IPS-18a (cell line): ENCODE data around the gene SPATS2L.
A peak's percentile ranks its signal among the peaks of the same experiment; 100 is the strongest.

ENCODE experiments used
- H3K27ac ChIP-seq: one replicate; pipeline ENCODE4 v1.5.1; 2013; ENCODE audit warnings: low read length
- H3K27me3 ChIP-seq: one replicate; pipeline ENCODE4 v1.6.1; 2013; ENCODE audit warnings: mild to moderate bottlenecking, low read length; ENCODE audit not compliant: control insufficient read depth, insufficient read depth
- H3K36me3 ChIP-seq: one replicate; pipeline ENCODE4 v1.6.1; 2013; ENCODE audit warnings: low read depth, low read length; ENCODE audit not compliant: control insufficient read depth
- H3K4me1 ChIP-seq: one replicate; pipeline ENCODE4 v1.6.1; 2013; ENCODE audit warnings: low read depth, low read length; ENCODE audit not compliant: control insufficient read depth
- H3K4me3 ChIP-seq: one replicate; pipeline ENCODE4 v1.5.1; 2013; ENCODE audit warnings: low read length
- H3K9ac ChIP-seq: one replicate; pipeline ENCODE4 v1.6.1; 2013; ENCODE audit warnings: mild to moderate bottlenecking, low read length, moderate library complexity
- H3K9me3 ChIP-seq: one replicate; pipeline ENCODE4 v1.6.1; 2013; ENCODE audit warnings: low read depth, low read length; ENCODE audit not compliant: control insufficient read depth

The SPATS2L gene

DNA sequence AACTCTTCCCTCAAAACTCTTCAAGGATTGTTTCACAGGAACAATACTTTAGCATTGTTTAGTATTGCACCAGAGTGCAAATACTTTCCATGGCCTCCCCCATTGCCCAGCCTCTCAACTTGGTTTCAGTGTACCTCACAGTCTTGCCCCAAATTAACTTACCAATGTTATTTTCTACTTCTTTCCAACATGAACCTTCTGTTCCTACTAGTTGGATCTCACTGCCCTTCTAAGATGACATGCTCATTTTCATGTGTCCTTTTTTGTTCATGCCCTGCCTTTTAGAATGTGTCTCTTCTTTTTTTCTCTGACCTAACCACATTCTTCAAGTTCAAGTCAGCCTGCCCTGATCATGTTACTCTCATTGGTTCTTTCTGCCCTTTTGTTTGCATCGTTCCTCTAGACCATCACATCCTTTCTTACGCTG lies 4.1 kb downstream of the SPATS2L start:
- H3K36me3 ChIP-seq, result no peaks in the 10 kb centered on the region
- H3K27ac ChIP-seq, result no peak overlapping the region
- H3K27me3 ChIP-seq, result no peaks in the 10 kb centered on the region
- H3K4me3 ChIP-seq, result no peak overlapping the region
- H3K9ac ChIP-seq, result no peak overlapping the region
- no peaks in the 10 kb centered on the region for H3K9me3 ChIP-seq
- peaks cover 52% of the 10 kb centered on the region for H3K4me1 ChIP-seq

DNA sequence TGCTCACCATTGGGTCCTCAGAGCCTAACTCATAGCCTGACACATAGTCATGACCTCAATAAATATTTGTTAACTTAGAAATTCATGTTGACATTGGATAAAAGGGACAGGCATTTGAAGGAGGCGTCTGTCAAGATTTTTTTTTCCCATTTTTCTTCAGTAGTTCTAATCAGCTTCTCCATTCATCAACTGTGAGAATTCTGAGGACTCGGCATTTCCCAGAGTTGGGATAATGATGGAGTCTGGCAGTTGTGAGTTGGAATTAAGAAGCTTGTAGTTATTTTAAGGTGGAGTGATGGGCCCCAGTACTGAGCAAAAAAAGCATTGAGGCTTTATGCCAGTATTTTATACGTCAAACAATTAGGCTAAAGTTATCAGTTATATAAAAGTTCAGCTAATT lies 4.6 kb downstream of the SPATS2L start:
- no peaks in the 10 kb centered on the region for H3K9me3 ChIP-seq
- no peak overlapping the region for H3K9ac ChIP-seq
- peaks cover 54% of the 10 kb centered on the region for H3K4me1 ChIP-seq
- no peaks in the 10 kb centered on the region for H3K27me3 ChIP-seq
- no peak overlapping the region for H3K27ac ChIP-seq
- peak overlapping the region; percentile 0 for H3K4me3 ChIP-seq
- H3K36me3 ChIP-seq, result no peaks in the 10 kb centered on the region

DNA sequence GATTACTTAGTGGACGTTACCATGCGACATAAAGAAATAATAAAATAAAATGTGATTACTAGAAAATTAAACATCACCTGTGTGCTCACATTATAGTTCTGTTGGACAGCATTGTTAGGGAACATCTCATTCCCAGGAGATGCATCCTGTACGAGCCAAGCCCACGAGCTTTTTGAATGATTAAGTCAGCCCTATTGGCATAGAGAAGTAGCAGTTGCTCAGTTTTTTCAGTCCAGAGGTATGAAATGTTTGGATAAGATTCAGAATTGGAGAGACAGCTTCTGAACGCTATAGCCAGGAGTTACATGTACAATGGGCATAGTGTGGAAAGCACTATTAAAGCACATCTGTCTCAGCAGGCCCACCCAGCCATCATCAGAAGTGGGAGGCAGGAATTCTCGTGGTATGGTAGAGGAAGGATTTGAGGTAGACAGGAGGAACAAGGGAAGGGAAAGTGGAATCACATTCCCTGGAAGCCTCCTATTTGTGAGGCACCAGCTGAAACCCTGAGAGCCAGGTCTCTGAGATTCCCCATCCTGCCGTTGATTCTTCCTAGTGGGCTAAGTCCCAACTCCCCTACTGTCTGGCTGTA lies 8.6 kb downstream of the SPATS2L start:
- H3K27me3 ChIP-seq, result no peaks in the 10 kb centered on the region
- peaks cover 73% of the 10 kb centered on the region for H3K4me1 ChIP-seq
- no peaks in the 10 kb centered on the region for H3K9me3 ChIP-seq
- H3K36me3 ChIP-seq, result no peaks in the 10 kb centered on the region
- no peak overlapping the region for H3K27ac ChIP-seq
- H3K4me3 ChIP-seq, result no peak overlapping the region
- no peak overlapping the region for H3K9ac ChIP-seq

DNA sequence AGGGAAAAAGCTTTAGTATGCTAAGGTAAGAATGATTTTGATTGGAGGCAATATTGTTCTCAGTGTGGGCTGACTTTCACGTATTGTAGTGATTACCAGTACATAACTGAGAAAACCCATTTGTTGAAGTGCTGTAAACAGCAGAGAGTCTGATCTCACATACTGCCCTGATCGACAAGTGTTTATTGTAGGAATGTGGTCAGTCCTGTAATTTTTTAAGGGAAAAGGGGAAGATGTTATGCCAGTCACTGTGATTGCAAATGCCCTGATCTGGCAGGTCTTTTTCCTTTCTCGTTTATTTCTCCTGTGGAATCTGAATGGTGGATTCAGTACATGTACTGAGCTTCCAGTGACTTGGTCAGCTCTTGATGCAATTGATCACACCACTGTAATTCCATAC lies 11.5 kb downstream of the SPATS2L start:
- Histone ChIP-seq H3K27me3 (no peaks in the 10 kb centered on the region), H3K4me3 (no peak overlapping the region), H3K9me3 (no peaks in the 10 kb centered on the region), H3K27ac (peak overlapping the region; percentile 61), H3K4me1 (peaks cover 65% of the 10 kb centered on the region), H3K9ac (peak overlapping the region; percentile 29), H3K36me3 (no peaks in the 10 kb centered on the region)

DNA sequence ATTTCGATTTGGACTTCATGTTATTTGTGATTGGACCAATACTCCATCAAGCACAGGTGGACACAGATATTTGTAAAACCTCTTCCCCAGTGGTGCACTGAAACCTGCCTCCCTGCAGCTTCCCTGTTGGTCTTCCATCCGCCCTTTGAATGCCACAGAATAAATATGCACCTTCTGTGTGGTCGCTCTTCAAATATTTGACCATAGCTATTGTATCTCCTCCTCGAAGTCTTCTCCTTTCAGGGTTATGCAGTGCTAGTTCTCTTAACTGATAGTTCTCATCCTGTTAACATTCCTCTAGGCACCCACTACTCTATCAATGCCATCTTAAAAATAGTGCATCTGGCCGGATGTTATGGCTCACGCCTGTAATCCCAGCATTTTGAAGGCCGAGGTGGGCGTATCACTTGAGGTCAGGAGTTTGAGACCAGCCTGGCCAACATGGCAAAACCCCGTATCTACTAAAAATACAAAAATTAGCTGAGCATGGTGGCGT lies 12.5 kb downstream of the SPATS2L start:
- no peak overlapping the region for H3K27ac ChIP-seq
- H3K9me3 ChIP-seq, result no peaks in the 10 kb centered on the region
- H3K36me3 ChIP-seq, result no peaks in the 10 kb centered on the region
- H3K27me3 ChIP-seq, result no peaks in the 10 kb centered on the region
- H3K4me3 ChIP-seq, result no peak overlapping the region
- peaks cover 71% of the 10 kb centered on the region for H3K4me1 ChIP-seq
- H3K9ac ChIP-seq, result no peak overlapping the region

DNA sequence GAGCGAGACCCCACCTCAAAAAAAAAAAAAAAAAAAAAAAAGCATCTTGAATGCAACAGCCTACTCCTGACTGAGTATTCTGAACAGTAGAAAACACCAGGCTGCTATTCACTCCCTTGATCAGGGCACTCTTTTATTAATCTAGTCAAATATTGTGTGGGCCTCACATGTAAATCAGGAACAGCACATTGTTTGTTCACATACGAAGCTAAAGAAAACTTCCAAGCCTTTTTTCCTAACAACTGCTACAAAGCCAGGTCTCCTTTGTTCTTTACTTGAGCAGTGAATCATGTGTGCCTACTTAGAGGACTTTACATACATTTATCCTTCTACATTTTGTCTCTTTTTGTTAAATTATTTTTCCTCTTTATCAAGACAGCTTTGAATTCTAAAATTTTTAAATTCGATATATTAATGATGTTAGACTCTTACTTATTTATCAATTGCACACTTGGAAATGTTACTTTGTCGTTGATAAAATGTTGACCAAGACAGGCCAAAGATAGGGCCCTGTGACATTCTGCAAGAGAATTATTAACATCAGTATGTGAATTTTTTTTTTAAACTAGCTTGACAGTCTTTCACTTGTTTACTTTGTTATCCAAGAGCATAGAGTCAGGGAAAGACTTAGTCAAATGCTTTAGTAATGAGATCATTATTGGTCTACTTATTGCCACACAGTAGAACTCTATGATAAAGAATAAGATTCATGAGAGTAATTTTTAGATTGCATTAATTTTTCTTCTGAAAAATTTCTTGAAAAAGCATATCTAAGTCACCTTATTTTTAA lies 13.2 kb downstream of the SPATS2L start:
- peaks cover 78% of the 10 kb centered on the region for H3K4me1 ChIP-seq
- no peak overlapping the region for H3K4me3 ChIP-seq
- no peaks in the 10 kb centered on the region for H3K36me3 ChIP-seq
- no peaks in the 10 kb centered on the region for H3K27me3 ChIP-seq
- peak overlapping the region; percentile 3 for H3K9ac ChIP-seq
- no peak overlapping the region for H3K27ac ChIP-seq
- no peaks in the 10 kb centered on the region for H3K9me3 ChIP-seq

DNA sequence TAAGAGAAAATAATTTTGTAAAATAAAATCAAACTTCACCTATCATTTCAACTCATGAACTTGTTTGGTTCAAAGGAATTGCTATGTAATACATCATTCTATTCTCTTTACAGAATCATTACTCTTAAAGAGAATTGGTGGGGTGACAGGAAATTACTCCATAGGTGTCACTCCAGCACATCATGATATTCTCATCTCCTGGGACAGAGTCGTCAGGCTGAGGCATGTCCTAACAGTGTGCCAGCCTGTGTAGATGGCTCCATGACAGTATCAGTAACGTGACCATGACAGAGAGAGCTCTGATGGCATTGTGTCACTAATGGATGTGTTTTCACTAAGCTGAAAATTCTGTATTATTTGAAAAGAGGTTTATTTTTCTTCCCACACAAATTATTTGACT lies 13.9 kb downstream of the SPATS2L start:
- H3K4me3 ChIP-seq, result no peak overlapping the region
- H3K27ac ChIP-seq, result no peak overlapping the region
- H3K4me1 ChIP-seq, result peaks cover 75% of the 10 kb centered on the region
- H3K9ac ChIP-seq, result no peak overlapping the region
- H3K9me3 ChIP-seq, result no peaks in the 10 kb centered on the region
- no peaks in the 10 kb centered on the region for H3K27me3 ChIP-seq
- no peaks in the 10 kb centered on the region for H3K36me3 ChIP-seq

DNA sequence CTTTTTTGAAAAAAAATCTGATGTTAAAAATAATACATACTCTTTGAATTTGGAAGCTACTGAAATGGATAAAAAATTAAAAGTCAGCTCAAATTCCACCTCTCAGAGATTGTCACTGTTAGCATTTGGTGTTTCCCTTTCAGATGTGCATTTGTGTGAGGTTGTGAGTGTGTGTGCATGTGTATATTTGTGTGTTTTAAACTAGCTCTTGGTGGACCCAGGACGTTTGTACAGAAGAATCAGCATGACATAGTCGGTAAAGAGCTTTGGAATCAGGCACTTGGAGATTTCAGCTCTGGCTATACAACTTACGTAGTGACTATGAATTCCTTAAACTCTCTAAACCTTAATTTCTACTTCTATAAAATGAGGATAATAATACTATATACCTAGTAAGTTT lies 14.5 kb downstream of the SPATS2L start:
- no peak overlapping the region for H3K4me3 ChIP-seq
- H3K27ac ChIP-seq, result no peak overlapping the region
- H3K4me1 ChIP-seq, result peaks cover 74% of the 10 kb centered on the region
- H3K9me3 ChIP-seq, result no peaks in the 10 kb centered on the region
- H3K27me3 ChIP-seq, result no peaks in the 10 kb centered on the region
- H3K9ac ChIP-seq, result no peak overlapping the region
- no peaks in the 10 kb centered on the region for H3K36me3 ChIP-seq

DNA sequence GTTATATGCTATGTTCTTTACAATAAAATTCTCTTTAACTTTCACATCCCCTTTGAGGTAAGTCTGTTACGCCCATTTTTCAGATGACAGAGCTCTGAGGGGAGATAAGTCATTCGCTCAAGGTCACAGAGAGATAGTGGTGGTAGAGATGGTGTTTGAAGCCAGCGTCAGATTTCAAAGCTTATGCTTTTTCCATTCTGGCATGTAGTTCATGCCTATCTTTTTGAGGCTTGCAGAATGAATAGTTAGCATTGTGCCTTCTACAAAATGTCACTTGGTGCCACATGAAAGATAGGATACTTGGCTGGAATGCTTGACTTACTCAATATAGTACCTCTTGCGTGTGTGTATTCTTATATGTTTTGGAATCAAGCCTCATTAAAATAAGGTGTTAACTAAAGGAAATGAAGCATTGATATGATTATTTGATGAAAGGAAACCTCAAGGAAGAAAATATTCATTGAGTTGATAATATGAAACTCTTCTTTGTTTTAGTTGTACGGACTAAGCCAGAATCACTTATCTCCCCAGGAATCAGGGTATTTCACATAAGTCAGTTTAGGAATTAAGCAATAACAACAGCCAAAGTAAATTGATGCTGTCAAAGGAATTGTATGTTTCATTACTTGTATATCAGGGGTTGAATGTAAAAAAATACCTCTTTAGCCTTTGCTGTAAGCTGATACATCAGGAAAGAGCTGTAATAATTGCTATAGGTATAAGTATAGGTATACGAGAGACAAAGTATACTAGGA lies 15.5 kb downstream of the SPATS2L start:
- no peak overlapping the region for H3K4me3 ChIP-seq
- H3K27ac ChIP-seq, result no peak overlapping the region
- H3K27me3 ChIP-seq, result no peaks in the 10 kb centered on the region
- H3K9me3 ChIP-seq, result no peaks in the 10 kb centered on the region
- no peaks in the 10 kb centered on the region for H3K36me3 ChIP-seq
- H3K4me1 ChIP-seq, result peaks cover 64% of the 10 kb centered on the region
- no peak overlapping the region for H3K9ac ChIP-seq

DNA sequence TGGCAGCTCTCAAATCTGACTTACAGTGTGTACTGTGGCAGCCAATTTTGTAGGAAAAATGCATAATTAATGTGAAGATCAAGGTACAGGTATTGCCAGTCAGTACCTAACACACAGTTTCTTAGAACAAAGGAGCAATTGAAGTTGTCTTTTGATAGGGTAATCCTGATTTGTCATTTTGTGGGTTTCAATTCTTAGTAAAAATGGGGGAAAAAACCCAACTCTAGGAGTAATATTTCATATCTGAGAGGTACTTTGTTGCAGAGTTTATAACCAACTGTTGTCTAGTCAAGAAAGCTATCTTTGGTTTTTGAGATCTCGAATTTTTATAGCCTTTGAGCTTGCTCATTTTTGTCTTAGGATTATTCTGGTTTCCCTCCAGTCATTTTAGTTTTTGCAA lies 16.1 kb downstream of the SPATS2L start:
- H3K9me3 ChIP-seq, result no peaks in the 10 kb centered on the region
- no peak overlapping the region for H3K4me3 ChIP-seq
- no peaks in the 10 kb centered on the region for H3K36me3 ChIP-seq
- H3K4me1 ChIP-seq, result peaks cover 57% of the 10 kb centered on the region
- H3K9ac ChIP-seq, result no peak overlapping the region
- no peaks in the 10 kb centered on the region for H3K27me3 ChIP-seq
- H3K27ac ChIP-seq, result no peak overlapping the region

DNA sequence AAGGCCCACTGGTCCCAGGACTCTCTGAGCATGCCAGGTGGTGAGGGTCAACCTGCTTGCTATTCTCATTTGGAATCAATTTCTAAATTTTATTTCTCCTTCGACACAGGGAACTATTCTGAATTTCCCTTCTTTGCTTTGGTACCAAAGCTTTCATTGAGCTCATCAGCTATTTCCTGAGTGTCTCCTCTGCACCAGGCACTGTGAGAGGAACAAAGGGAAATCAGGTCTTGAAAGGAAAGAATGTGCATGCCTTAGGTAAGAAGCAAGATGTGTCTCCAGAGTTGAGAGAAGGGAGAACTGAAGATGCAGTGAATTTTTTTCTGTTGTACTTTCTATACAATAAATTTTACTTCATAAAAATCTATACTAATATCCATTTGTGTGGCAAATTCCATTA lies 17.9 kb downstream of the SPATS2L start:
- Histone ChIP-seq H3K4me3 (peak overlapping the region; percentile 5), H3K27me3 (no peaks in the 10 kb centered on the region), H3K9me3 (no peaks in the 10 kb centered on the region), H3K4me1 (peaks cover 42% of the 10 kb centered on the region), H3K27ac (no peak overlapping the region), H3K9ac (no peak overlapping the region), H3K36me3 (no peaks in the 10 kb centered on the region)
